Ovary (tissue), 1 donor: Measurements from ENCODE around the gene HOXB3.

Experiments used
- EP300 ChIP-seq: sonication (generic); formaldehyde crosslinking; IDR thresholded peaks from one replicate; pipeline ENCODE4 v1.6.1; 2017; ENCODE audit warnings: antibody characterized with exemption
- POLR2A ChIP-seq: fragments of 450-650 bp; IDR thresholded peaks from one replicate; pipeline ENCODE4 v1.6.1; 2017; ENCODE audit warnings: antibody characterized with exemption, mild to moderate bottlenecking, moderate library complexity

DNA sequence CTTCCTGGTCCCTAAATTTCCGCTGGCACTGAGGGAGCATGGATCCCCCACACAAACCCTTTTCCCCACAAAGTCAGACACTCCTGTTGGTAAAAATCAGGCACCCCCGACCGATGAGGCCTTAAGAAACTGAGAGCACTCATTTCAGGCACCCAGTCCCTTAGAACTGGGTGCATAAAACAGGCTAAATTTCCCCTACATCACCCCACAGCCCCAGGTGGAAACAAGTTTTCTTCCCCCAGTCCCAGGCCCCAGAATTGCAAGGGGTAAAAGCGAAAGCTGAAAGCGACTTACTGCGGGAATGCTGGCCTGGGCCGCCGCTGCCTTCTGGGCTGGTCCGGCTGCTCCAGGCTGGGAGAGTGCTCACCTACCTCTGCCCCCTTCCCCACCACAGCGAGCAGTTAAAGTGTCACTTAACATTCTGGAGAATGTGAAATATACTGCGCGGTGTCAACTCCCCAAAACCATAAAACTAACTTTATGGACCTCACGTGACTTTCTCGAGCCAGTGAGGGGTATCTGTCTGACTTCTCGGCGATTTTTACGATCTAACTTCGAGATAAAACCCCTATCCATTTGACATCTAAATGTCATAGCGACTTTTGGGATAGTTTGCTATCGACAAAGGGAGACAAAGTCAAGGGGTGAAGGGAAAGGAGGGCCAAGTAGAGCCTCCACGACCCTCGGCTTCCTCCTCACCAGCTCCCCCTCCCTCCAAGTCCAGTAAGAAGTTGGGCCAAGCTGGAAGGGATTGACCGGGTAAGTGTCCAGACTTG lies at the start of gene HOXB3:
- no peak for TF ChIP-seq EP300
- no peak for TF ChIP-seq POLR2A
